ENCODE measurements around the gene WDFY4.

Gene WDFY4

GRCh38 chr10:49025347-49025983, 340.8 kb downstream of the WDFY4 start:
- H2AFZ ChIP-seq (ENCODE audit: low read depth), result no peak overlapping the region
- no peaks in the 10 kb centered on the region for H4K20me1 ChIP-seq (ENCODE audit: insufficient read depth)
- TF ChIP-seq CTCF (conservative IDR thresholded peaks at IDR 0.05; ENCODE audit: low read depth, low read length), result no peak
- H3K27me3 ChIP-seq (ENCODE audit: insufficient read depth, low read depth), result no peaks in the 10 kb centered on the region
- H3K36me3 ChIP-seq (ENCODE audit: insufficient read depth), result no peaks in the 10 kb centered on the region
- no peaks in the 10 kb centered on the region for H3K79me2 ChIP-seq (ENCODE audit: insufficient read depth, low read depth)
- no peak overlapping the region for H3K4me3 ChIP-seq (IDR thresholded peaks at IDR 0.05; ENCODE audit: insufficient read depth, low read depth, low read length)
- no peak overlapping the region for H3K9ac ChIP-seq
- no peak overlapping the region for H3K27ac ChIP-seq
- H3K4me1 ChIP-seq (ENCODE audit: low read depth, poor library complexity, severe bottlenecking), result no peaks in the 10 kb centered on the region
- no peak overlapping the region for H3K4me2 ChIP-seq

- Histone ChIP-seq H3K4me1 (ENCODE audit: low read depth, poor library complexity, severe bottlenecking) (no peaks in the 10 kb centered on the region), H2AFZ (ENCODE audit: low read depth) (no peak overlapping the region), H3K9ac (no peak overlapping the region), H3K27ac (no peak overlapping the region), H3K36me3 (ENCODE audit: insufficient read depth) (no peaks in the 10 kb centered on the region), H3K4me3 (IDR thresholded peaks at IDR 0.05; ENCODE audit: insufficient read depth, low read depth, low read length) (no peak overlapping the region), H3K27me3 (ENCODE audit: insufficient read depth, low read depth) (no peaks in the 10 kb centered on the region), H3K79me2 (ENCODE audit: insufficient read depth, low read depth) (no peaks in the 10 kb centered on the region), H4K20me1 (ENCODE audit: insufficient read depth) (no peaks in the 10 kb centered on the region), H3K4me2 (no peak overlapping the region)
- TF ChIP-seq CTCF (conservative IDR thresholded peaks at IDR 0.05; ENCODE audit: low read depth, low read length), result no peak
Measured at GRCh38 chr10:49028639-49029038, 344.0 kb downstream of the WDFY4 start.

- H3K4me1 ChIP-seq (ENCODE audit: low read depth, poor library complexity, severe bottlenecking), result no peaks in the 10 kb centered on the region
- no peak overlapping the region for H3K4me3 ChIP-seq (IDR thresholded peaks at IDR 0.05; ENCODE audit: insufficient read depth, low read depth, low read length)
- H3K36me3 ChIP-seq (ENCODE audit: insufficient read depth), result no peaks in the 10 kb centered on the region; the same call in 1 of the 2 replicates
- no peak for TF ChIP-seq CTCF (conservative IDR thresholded peaks at IDR 0.05; ENCODE audit: low read depth, low read length)
- H3K79me2 ChIP-seq (ENCODE audit: insufficient read depth, low read depth), result no peaks in the 10 kb centered on the region
- no peaks in the 10 kb centered on the region for H4K20me1 ChIP-seq (ENCODE audit: insufficient read depth)
- H3K4me2 ChIP-seq, result no peak overlapping the region
- no peak overlapping the region for H3K9ac ChIP-seq
- no peak overlapping the region for H2AFZ ChIP-seq (ENCODE audit: low read depth)
- H3K27me3 ChIP-seq (ENCODE audit: insufficient read depth, low read depth), result no peaks in the 10 kb centered on the region
- H3K27ac ChIP-seq, result no peak overlapping the region
Measured at GRCh38 chr10:49029666-49030065, 345.0 kb downstream of the WDFY4 start.

Measured in KMS-11 (cell line).